Neuronal stem cell (in vitro differentiated cells): Measurements from ENCODE around the gene FZD2.
A peak's percentile ranks its signal among the peaks of the same experiment; 100 is the strongest.
"Not testable (repeated sequence)": the region's sequence is repeated elsewhere in the genome, so short reads cannot be mapped to it uniquely, and the experiment has no call there.

ENCODE experiments used
- DNase-seq: peaks from one replicate; pipeline ENCODE4 v3.0.0-alpha.2; 2013; ENCODE audit warnings: low spot score
- H2AFZ ChIP-seq: one replicate; pipeline ENCODE4 v1.6.1; 2013; ENCODE audit warnings: mild to moderate bottlenecking, low read length, inconsistent platforms
- H2AK5ac ChIP-seq: 2 replicates; pipeline ENCODE4 v1.6.1; 2013; ENCODE audit warnings: low read depth, mild to moderate bottlenecking, inconsistent platforms, low read length, moderate library complexity, mixed read lengths
- H2BK120ac ChIP-seq: 2 replicates; pipeline ENCODE4 v1.6.1; 2013; ENCODE audit warnings: low read depth, mild to moderate bottlenecking, inconsistent platforms, low read length, moderate library complexity, mixed read lengths
- H2BK12ac ChIP-seq: one replicate; pipeline ENCODE4 v1.6.1; 2013; ENCODE audit warnings: low read length, inconsistent platforms
- H2BK15ac ChIP-seq: 2 replicates; pipeline ENCODE4 v1.6.1; 2013; ENCODE audit warnings: mild to moderate bottlenecking, low read length, inconsistent platforms, mixed read lengths
- H2BK5ac ChIP-seq: one replicate; pipeline ENCODE4 v1.6.1; 2013; ENCODE audit warnings: inconsistent platforms, mild to moderate bottlenecking, low read length, moderate library complexity
- H3K14ac ChIP-seq: one replicate; pipeline ENCODE4 v1.6.1; 2013; ENCODE audit warnings: low read length, inconsistent platforms
- H3K18ac ChIP-seq: 2 replicates; pipeline ENCODE4 v1.6.1; 2013; ENCODE audit warnings: low read length, inconsistent platforms
- H3K23ac ChIP-seq: 2 replicates; pipeline ENCODE4 v1.6.1; 2013; ENCODE audit warnings: low read depth, mild to moderate bottlenecking, mixed read lengths, low read length, inconsistent platforms; ENCODE audit not compliant: poor library complexity
- H3K27ac ChIP-seq: replicated peaks from 3 replicates; pipeline ENCODE4 v1.5.1; 2013; ENCODE audit warnings: low read length, inconsistent platforms
- H3K27me3 ChIP-seq, 3 experiments: 2 replicates each; pipeline ENCODE4 v1.6.1; 2013; ENCODE audit warnings: low read length in 3 of 3, mild to moderate bottlenecking in 2 of 3, inconsistent platforms in 1 of 3, low read depth in 1 of 3, mixed read lengths in 1 of 3, moderate library complexity in 1 of 3; ENCODE audit not compliant: control insufficient read depth in 3 of 3, insufficient read depth in 3 of 3
- H3K36me3 ChIP-seq, 2 donors: replicated peaks in 1 of 2; 2 replicates each; pipeline ENCODE4 v1.6.1; 2013; ENCODE audit warnings: low read length in 2 of 2; ENCODE audit not compliant: control insufficient read depth in 2 of 2, insufficient read depth in 2 of 2
- H3K4ac ChIP-seq: 2 replicates; pipeline ENCODE4 v1.6.1; 2013; ENCODE audit warnings: inconsistent platforms, mild to moderate bottlenecking, low read length, moderate library complexity
- H3K4me1 ChIP-seq, 2 donors: 1 replicate in 1 of 2; 2 replicates in 1 of 2; pipeline ENCODE4 v1.6.1; 2013; ENCODE audit warnings: low read length in 2 of 2, low read depth in 1 of 2; ENCODE audit not compliant: control insufficient read depth in 2 of 2, insufficient read depth in 1 of 2
- H3K4me2 ChIP-seq: one replicate; pipeline ENCODE4 v1.6.1; 2013; ENCODE audit warnings: mild to moderate bottlenecking, low read length, inconsistent platforms; ENCODE audit not compliant: insufficient read depth, poor library complexity, severe bottlenecking
- H3K4me3 ChIP-seq, 2 donors: 2 replicates each; pipeline ENCODE4 v1.5.1; 2013; ENCODE audit warnings: low read length in 2 of 2, mild to moderate bottlenecking in 2 of 2, inconsistent platforms in 1 of 2, moderate library complexity in 1 of 2
- H3K79me1 ChIP-seq: one replicate; pipeline ENCODE4 v1.6.1; 2013; ENCODE audit warnings: low read depth, mild to moderate bottlenecking, inconsistent platforms, low read length, moderate library complexity
- H3K9ac ChIP-seq: one replicate; pipeline ENCODE4 v1.6.1; 2013; ENCODE audit warnings: mild to moderate bottlenecking, low read depth, low read length, inconsistent platforms; ENCODE audit not compliant: poor library complexity
- H3K9me3 ChIP-seq, 2 donors: replicated peaks in 1 of 2; 2 replicates each; pipeline versions ENCODE3 to v1.6.1; 2013; ENCODE audit warnings: low read length in 2 of 2, mild to moderate bottlenecking in 2 of 2, inconsistent platforms in 1 of 2, low read depth in 1 of 2, mixed read lengths in 1 of 2, moderate library complexity in 1 of 2; ENCODE audit not compliant: control insufficient read depth in 2 of 2, insufficient read depth in 1 of 2
- H4K8ac ChIP-seq: one replicate; pipeline ENCODE4 v1.6.1; 2013; ENCODE audit warnings: low read depth, mild to moderate bottlenecking, inconsistent platforms, low read length, moderate library complexity
- H4K91ac ChIP-seq: one replicate; pipeline ENCODE4 v1.6.1; 2013; ENCODE audit warnings: low read length, low read depth, mild to moderate bottlenecking, inconsistent platforms; ENCODE audit not compliant: poor library complexity
- WGBS, 2 donors: extraction: QIAGEN DNeasy Blood & Tissue Kit; methylation state at CpG; one replicate each; pipeline ENCODE4 v1.1.7; 2013; ENCODE audit warnings: missing lambda C conversion rate in 2 of 2, mixed read lengths in 1 of 2; ENCODE audit not compliant: insufficient read length in 2 of 2, insufficient replicate concordance in 1 of 2; ENCODE audit errors: extremely low coverage in 2 of 2; 5-methylcytosine and 5-hydroxymethylcytosine counted together

Gene FZD2

GRCh38 chr17:44564429-44564828, 7.1 kb downstream of the FZD2 start:
- H3K27me3 ChIP-seq = no peaks in the 10 kb centered on the region
- H2BK15ac ChIP-seq = no peak overlapping the region
- no peak overlapping the region for H2BK12ac ChIP-seq
- no peak overlapping the region for H2AFZ ChIP-seq
- no peak overlapping the region for H4K91ac ChIP-seq
- no peak overlapping the region for H4K8ac ChIP-seq
- no peak overlapping the region for H3K4me2 ChIP-seq
- H2AK5ac ChIP-seq = no peak overlapping the region
- H3K4me1 ChIP-seq = peaks cover 7 to 11% of the 10 kb centered on the region in 2 donors
- no peak overlapping the region for H3K4me3 ChIP-seq
- DNase-seq = no peak
- peaks cover 3 to 7% of the 10 kb centered on the region in 2 donors for H3K9me3 ChIP-seq
- no CpG with 5 or more reads among the region's 7 CpGs for WGBS, 2 donors
- peaks cover 3 to 33% of the 10 kb centered on the region in 2 donors for H3K36me3 ChIP-seq
- no peak overlapping the region for H3K4ac ChIP-seq
- no peak overlapping the region for H3K18ac ChIP-seq
- no peak overlapping the region for H3K14ac ChIP-seq
- no peak overlapping the region for H3K23ac ChIP-seq
- no peak overlapping the region for H3K27ac ChIP-seq
- H2BK120ac ChIP-seq = no peak overlapping the region
- peaks cover 9% of the 10 kb centered on the region for H3K79me1 ChIP-seq
- no peak overlapping the region for H2BK5ac ChIP-seq
- H3K9ac ChIP-seq = no peak overlapping the region

- H3K23ac ChIP-seq = no peak overlapping the region
- no peak for DNase-seq
Observed at GRCh38 chr17:44565866-44566443, 8.7 kb downstream of the FZD2 start.

GRCh38 chr17:44568311-44568944, 11.1 kb downstream of the FZD2 start:
- H4K8ac ChIP-seq, H3K27me3 ChIP-seq, H3K79me1 ChIP-seq, H3K9ac ChIP-seq, H2BK120ac ChIP-seq, H3K4ac ChIP-seq, DNase-seq, H3K4me3 ChIP-seq, H3K36me3 ChIP-seq, H2BK12ac ChIP-seq, H3K9me3 ChIP-seq, H2BK15ac ChIP-seq, H3K23ac ChIP-seq, H2BK5ac ChIP-seq, H3K4me2 ChIP-seq, H3K14ac ChIP-seq, H4K91ac ChIP-seq, H3K4me1 ChIP-seq, H2AK5ac ChIP-seq, H3K27ac ChIP-seq: not testable (repeated sequence)
- Histone ChIP-seq H2AFZ (peak overlapping the region; percentile 7), H3K18ac (peak overlapping the region; percentile 83)
- WGBS, 2 donors = no CpG with 5 or more reads among the region's 23 CpGs

More at GRCh38 chr17:44565866-44566443, 8.7 kb downstream of the FZD2 start:
- no peak overlapping the region for H2BK5ac ChIP-seq
- H4K91ac ChIP-seq = peak overlapping the region; percentile 56
- H2BK12ac ChIP-seq = no peak overlapping the region
- no peak overlapping the region for H2BK15ac ChIP-seq
- H4K8ac ChIP-seq = no peak overlapping the region
- H2AK5ac ChIP-seq = no peak overlapping the region
- no peaks in the 10 kb centered on the region for H3K27me3 ChIP-seq
- no peak overlapping the region for H3K14ac ChIP-seq
- peaks cover 3 to 20% of the 10 kb centered on the region in 2 donors for H3K36me3 ChIP-seq
- no peak overlapping the region for H3K4me2 ChIP-seq
- no peak overlapping the region for H3K4me3 ChIP-seq
- no peak overlapping the region for H3K9ac ChIP-seq
- no peak overlapping the region for H2AFZ ChIP-seq
- peaks cover 3 to 7% of the 10 kb centered on the region in 2 donors for H3K9me3 ChIP-seq
- no peak overlapping the region for H2BK120ac ChIP-seq
- H3K4me1 ChIP-seq = peaks cover 7 to 11% of the 10 kb centered on the region in 2 donors
- H3K18ac ChIP-seq = no peak overlapping the region
- peaks cover 9% of the 10 kb centered on the region for H3K79me1 ChIP-seq
- no peak overlapping the region for H3K27ac ChIP-seq
- no peak overlapping the region for H3K4ac ChIP-seq
- no CpG with 5 or more reads among the region's 14 CpGs for WGBS, 2 donors

- Histone ChIP-seq H3K79me1 (peaks cover 4% of the 10 kb centered on the region), H3K18ac (no peak overlapping the region), H3K4me2 (no peak overlapping the region), H3K27me3 (no peaks in the 10 kb centered on the region), H4K8ac (no peak overlapping the region), H3K9ac (no peak overlapping the region), H2AK5ac (no peak overlapping the region), H2BK5ac (no peak overlapping the region), H4K91ac (no peak overlapping the region), H3K23ac (no peak overlapping the region), H3K27ac (peak overlapping the region; percentile 66), H3K4ac (no peak overlapping the region), H3K4me3 (no peak overlapping the region), H3K4me1 (peaks cover 0 to 1% of the 10 kb centered on the region in 2 donors), H2BK12ac (no peak overlapping the region), H2BK120ac (no peak overlapping the region), H3K9me3 (peaks cover 0 to 6% of the 10 kb centered on the region in 2 donors), H3K14ac (no peak overlapping the region), H2AFZ (no peak overlapping the region), H2BK15ac (no peak overlapping the region), H3K36me3 (peaks cover 0 to 3% of the 10 kb centered on the region in 2 donors)
- no CpG with 5 or more reads among the region's 26 CpGs for WGBS, 2 donors
- DNase-seq = no peak
Observed at GRCh38 chr17:44568945-44569858, 11.9 kb downstream of the FZD2 start.
